ENCODE results near the gene BCL2L15.

DNA sequence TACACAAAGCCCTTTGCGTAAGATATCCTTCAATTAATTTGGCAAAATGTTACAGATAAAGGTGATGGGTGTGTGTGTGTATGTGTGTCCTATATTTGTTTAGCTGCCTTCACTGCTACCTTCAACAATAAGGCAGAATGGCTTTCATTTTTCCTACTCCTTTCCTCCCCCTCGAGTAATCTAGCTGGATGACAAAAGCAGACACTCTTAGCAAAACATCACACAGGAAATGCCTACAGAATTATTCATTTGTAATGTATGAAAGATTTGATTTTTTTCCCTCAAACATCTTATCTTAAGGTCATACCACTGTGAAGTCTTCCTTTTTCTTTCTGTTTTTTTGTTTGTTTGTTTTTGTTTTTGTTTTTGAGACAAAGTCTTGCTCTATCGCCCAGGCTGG is 26.5 kb downstream of the BCL2L15 start:
- no peak for TF ChIP-seq EZH2 (IDR thresholded peaks at IDR 0.05)
- TF ChIP-seq POLR2AphosphoS5 (IDR thresholded peaks at IDR 0.05; ENCODE audit: borderline replicate concordance, low read depth, low read length): no peak

All from SK-N-MC (cell line).